ENCODE results near the gene TMIGD2.
"Not testable (repeated sequence)": the region's sequence is repeated elsewhere in the genome, so short reads cannot be mapped to it uniquely, and the experiment has no call there.

Gene TMIGD2

GRCh38 chr19:4246767-4247593, 55.2 kb downstream of the TMIGD2 start, which contains the start of gene YJU2:
Gene YJU2, plus strand, starts transcription at chr19:4247080. Its CDS starts 67 bp downstream, at chr19:4247147.
- Histone ChIP-seq H3K9me2 (replicated peaks; ENCODE audit: control insufficient read depth, low read length) (no peaks in the 10 kb centered on the region), H3K4me3 (ENCODE audit: low read length) (peak within 1 kb of the TSS; percentile 88), H3K9me3 (ENCODE audit: control insufficient read depth, insufficient read depth, low read length) (no peaks in the 10 kb centered on the region), H3K4me1 (ENCODE audit: control insufficient read depth, low read length) (peaks cover 33% of the 10 kb centered on the region), H3K36me3 (ENCODE audit: control insufficient read depth, low read length) (peaks cover 38% of the 10 kb centered on the region), H3K4me2 (ENCODE audit: low read length) (peak within 1 kb of the TSS; percentile 83), H3F3A (ENCODE audit: control insufficient read depth, insufficient read depth) (0 out of 2 replicates have a peak, but pooled peaks cover 3% of the 10 kb centered on the region), H3K27me3 (ENCODE audit: control insufficient read depth, low read length) (no peaks in the 10 kb centered on the region), H3K79me2 (ENCODE audit: control insufficient read depth, low read length) (peaks cover 25% of the 10 kb centered on the region), H4K20me1 (ENCODE audit: control insufficient read depth, insufficient read depth, low read depth, low read length) (0 out of 2 replicates have a peak, but pooled peaks cover 8% of the 10 kb centered on the region), H3K27ac (ENCODE audit: low read depth, low read length) (peak within 1 kb of the TSS; percentile 84)
- TF ChIP-seq, protein P1, sequence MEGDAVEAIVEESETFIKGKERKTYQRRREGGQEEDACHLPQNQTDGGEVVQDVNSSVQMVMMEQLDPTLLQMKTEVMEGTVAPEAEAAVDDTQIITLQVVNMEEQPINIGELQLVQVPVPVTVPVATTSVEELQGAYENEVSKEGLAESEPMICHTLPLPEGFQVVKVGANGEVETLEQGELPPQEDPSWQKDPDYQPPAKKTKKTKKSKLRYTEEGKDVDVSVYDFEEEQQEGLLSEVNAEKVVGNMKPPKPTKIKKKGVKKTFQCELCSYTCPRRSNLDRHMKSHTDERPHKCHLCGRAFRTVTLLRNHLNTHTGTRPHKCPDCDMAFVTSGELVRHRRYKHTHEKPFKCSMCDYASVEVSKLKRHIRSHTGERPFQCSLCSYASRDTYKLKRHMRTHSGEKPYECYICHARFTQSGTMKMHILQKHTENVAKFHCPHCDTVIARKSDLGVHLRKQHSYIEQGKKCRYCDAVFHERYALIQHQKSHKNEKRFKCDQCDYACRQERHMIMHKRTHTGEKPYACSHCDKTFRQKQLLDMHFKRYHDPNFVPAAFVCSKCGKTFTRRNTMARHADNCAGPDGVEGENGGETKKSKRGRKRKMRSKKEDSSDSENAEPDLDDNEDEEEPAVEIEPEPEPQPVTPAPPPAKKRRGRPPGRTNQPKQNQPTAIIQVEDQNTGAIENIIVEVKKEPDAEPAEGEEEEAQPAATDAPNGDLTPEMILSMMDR (IDR thresholded peaks at IDR 0.05; ENCODE audit: low read depth, low read length, poor library complexity, severe bottlenecking): peak; percentile 90
- TF ChIP-seq EZH2phosphoT487 (IDR thresholded peaks at IDR 0.05; ENCODE audit: borderline replicate concordance, low read length): no peak

DNA sequence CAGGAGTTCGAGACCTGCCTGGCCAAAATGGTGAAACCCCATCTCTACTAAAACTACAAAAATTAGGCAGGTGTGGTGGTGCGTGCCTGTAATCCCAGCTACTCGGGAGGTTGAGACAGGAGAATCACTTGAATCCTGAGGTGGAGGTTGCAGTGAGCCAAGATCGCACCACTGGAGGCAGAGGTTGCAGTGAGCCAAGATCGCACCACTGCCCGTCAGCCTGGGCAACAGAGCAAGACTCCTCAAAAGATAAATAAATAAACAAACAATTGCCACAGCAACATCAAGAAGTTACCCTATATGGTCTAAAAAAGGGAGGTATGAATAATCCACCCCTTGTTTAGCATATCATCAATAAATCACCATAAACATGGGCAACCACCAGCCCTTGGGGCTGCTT, 56.3 kb downstream of the TMIGD2 start:
- Histone ChIP-seq H3K36me3 (ENCODE audit: control insufficient read depth, low read length) (peaks cover 28% of the 10 kb centered on the region), H3K79me2 (ENCODE audit: control insufficient read depth, low read length) (peaks cover 25% of the 10 kb centered on the region), H3K27ac (ENCODE audit: low read depth, low read length) (peak overlapping the region; percentile 84), H3K4me2 (ENCODE audit: low read length) (peak overlapping the region; percentile 83), H3K4me1 (ENCODE audit: control insufficient read depth, low read length) (peaks cover 40% of the 10 kb centered on the region), H3K4me3 (ENCODE audit: low read length) (peak overlapping the region; percentile 88)
- H3F3A ChIP-seq (ENCODE audit: control insufficient read depth, insufficient read depth); H4K20me1 ChIP-seq (ENCODE audit: control insufficient read depth, insufficient read depth, low read depth, low read length); H3K9me3 ChIP-seq (ENCODE audit: control insufficient read depth, insufficient read depth, low read length); H3K27me3 ChIP-seq (ENCODE audit: control insufficient read depth, low read length); H3K9me2 ChIP-seq (replicated peaks; ENCODE audit: control insufficient read depth, low read length): not testable (repeated sequence)
